Occipital lobe (tissue), 2 donors: ENCODE measurements around the gene XPNPEP3. TPM values are rescaled to one million over a fixed set of nuclear protein-coding genes. Genes with fewer than 3 reads are reported as not detected.

ENCODE experiments used
- small RNA-seq: library from RNA; depleted of rRNA; stranded (forward); fragments of <200 nt; gene quantifications from one replicate; pipeline ENCODE3, GENCODE V24; 2014
- total RNA-seq: library from RNA; depleted of rRNA; stranded (reverse); fragments of >200 nt; gene quantifications from one replicate; pipeline ENCODE4 v1.2.3, GENCODE V29; 2014

The XPNPEP3 gene
- total RNA-seq, 1 donor from 2014 or later, result 6.4 TPM

Small RNA genes lying within 50 kb of the gene (small RNA-seq; reads per million reads assigned to genes)
- not detected for gene MIR4766
- gene RF00017, result not detected
- gene RNU6-379P, result not detected

Other genes with a start within 250 kb of the XPNPEP3 start
- 33.4 TPM for gene MRTFA, start 220.4 kb upstream of the XPNPEP3 start, total RNA-seq
- gene MCHR1, start 177.7 kb upstream of the XPNPEP3 start, total RNA-seq, result 0.62 TPM
- 32.1 TPM for gene SLC25A17, start 37.8 kb upstream of the XPNPEP3 start, total RNA-seq
- 148 TPM for gene ST13, start 509 bp upstream of the XPNPEP3 start, total RNA-seq
- not detected for gene DNAJB7, start 5.0 kb downstream of the XPNPEP3 start, total RNA-seq
- gene RBX1, start 94.2 kb downstream of the XPNPEP3 start, total RNA-seq, result 83.9 TPM
- gene EP300, start 235.4 kb downstream of the XPNPEP3 start, total RNA-seq, result 68.9 TPM